Transverse colon (tissue), 4 donors: ENCODE data around the gene RARA.

Experiments used
- POLR2A ChIP-seq: fragments of 450-650 bp; IDR thresholded peaks from one replicate; pipeline ENCODE4 v1.6.1; 2016; ENCODE audit warnings: antibody characterized with exemption, mild to moderate bottlenecking, moderate library complexity
- POLR2AphosphoS5 ChIP-seq, 3 donors: sonication (generic); formaldehyde crosslinking; IDR thresholded peaks; one replicate each; pipeline ENCODE4 v1.6.1; 2016; ENCODE audit warnings: antibody characterized with exemption in 3 of 3
- TF ChIP-seq, protein P1 (sequence below), 5 experiments: fragments of 200-600 bp in 3 of 5; fragments of 450-650 bp in 2 of 5; sonication (generic) in 3 of 5; IDR thresholded peaks; 1 replicate in 2 of 5; 2 replicates in 3 of 5; pipeline ENCODE4 v1.5.1; 2016 to 2017; ENCODE audit warnings: antibody characterized with exemption in 5 of 5, inconsistent platforms in 3 of 5, mild to moderate bottlenecking in 2 of 5, moderate library complexity in 1 of 5

DNA sequence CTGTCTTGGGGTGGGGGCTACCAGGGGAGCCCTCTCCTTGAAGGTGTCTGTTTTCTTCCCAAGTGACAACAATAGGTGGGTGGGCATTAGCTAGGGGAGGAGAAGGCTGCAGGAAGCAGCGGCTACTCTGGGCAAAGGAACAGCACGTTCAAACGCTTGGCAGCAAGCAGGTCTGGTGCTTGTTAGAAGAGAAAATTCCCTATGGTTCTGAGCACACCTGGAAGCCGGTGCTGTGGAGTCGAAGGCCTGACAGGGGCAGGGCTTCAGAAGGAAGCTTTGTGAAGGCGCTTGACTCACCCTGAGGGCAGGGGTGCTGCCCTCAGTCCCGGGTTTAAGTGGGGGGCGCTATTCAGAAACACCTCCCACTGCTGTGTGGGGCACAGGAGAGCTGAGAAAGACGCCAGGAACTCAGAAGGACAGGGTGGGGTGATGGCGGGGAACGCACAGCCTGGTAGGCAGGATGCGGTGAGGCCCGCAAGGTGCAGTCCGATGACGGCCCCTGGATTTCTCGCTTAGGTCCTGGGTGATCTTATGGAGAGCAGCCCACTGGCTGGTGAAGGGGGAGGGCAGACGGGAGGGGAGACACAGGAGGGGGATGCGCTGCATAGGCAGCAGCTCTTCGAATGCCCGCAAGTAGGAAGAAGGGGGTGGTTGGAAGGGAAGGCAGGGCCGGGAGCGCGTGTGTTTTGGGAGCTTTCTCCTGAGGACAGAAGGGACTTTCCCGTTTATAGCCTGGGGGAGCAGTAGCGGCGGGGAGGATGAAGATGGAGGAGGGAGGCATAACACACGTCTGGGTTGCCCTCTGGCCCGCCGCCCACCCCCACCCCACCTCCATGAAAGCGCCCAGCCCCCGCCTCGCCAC is 52.3 kb downstream of the RARA start:
- TF ChIP-seq, protein P1, sequence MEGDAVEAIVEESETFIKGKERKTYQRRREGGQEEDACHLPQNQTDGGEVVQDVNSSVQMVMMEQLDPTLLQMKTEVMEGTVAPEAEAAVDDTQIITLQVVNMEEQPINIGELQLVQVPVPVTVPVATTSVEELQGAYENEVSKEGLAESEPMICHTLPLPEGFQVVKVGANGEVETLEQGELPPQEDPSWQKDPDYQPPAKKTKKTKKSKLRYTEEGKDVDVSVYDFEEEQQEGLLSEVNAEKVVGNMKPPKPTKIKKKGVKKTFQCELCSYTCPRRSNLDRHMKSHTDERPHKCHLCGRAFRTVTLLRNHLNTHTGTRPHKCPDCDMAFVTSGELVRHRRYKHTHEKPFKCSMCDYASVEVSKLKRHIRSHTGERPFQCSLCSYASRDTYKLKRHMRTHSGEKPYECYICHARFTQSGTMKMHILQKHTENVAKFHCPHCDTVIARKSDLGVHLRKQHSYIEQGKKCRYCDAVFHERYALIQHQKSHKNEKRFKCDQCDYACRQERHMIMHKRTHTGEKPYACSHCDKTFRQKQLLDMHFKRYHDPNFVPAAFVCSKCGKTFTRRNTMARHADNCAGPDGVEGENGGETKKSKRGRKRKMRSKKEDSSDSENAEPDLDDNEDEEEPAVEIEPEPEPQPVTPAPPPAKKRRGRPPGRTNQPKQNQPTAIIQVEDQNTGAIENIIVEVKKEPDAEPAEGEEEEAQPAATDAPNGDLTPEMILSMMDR (IDR thresholded peaks at IDR 0.05) = no peak
- TF ChIP-seq POLR2A (no peak), POLR2AphosphoS5 (IDR thresholded peaks at IDR 0.05) (no peak)
